GM19372 (cell line): ENCODE results near the gene DPP7.

Experiments
- ATAC-seq: cut with Tn5 transposase; IDR thresholded peaks from one replicate; pipeline ENCODE4 v1.9.1; 2021; ENCODE audit warnings: mild to moderate bottlenecking, low read depth, moderate library complexity; ENCODE audit not compliant: unreplicated experiment

The DPP7 gene

GRCh38 chr9:137095664-137096517 is 18.6 kb downstream of the DPP7 start:
- ATAC-seq: peak; percentile 76

- ATAC-seq: no peak
Measured at GRCh38 chr9:137089232-137089947, 25.1 kb downstream of the DPP7 start.

- no peak for ATAC-seq
Measured at GRCh38 chr9:137088121-137088520, 26.4 kb downstream of the DPP7 start.

GRCh38 chr9:137087409-137087925 is 27.1 kb downstream of the DPP7 start:
- no peak for ATAC-seq

- ATAC-seq: peak; percentile 90
Measured at GRCh38 chr9:137086531-137087408, 27.8 kb downstream of the DPP7 start, which contains the start of gene MAN1B1. MAN1B1 (plus strand) TSS chr9:137086985; CDS start chr9:137087000, 15 bp downstream.

- no peak for ATAC-seq
Measured at GRCh38 chr9:137085920-137086530, 28.5 kb downstream of the DPP7 start.

GRCh38 chr9:137084526-137084925 is 30.0 kb downstream of the DPP7 start:
- no peak for ATAC-seq

GRCh38 chr9:137083394-137084004 is 31.0 kb downstream of the DPP7 start:
- ATAC-seq: no peak

GRCh38 chr9:137082925-137083290 is 31.6 kb downstream of the DPP7 start:
- ATAC-seq: no peak

- no peak for ATAC-seq
Measured at GRCh38 chr9:137082222-137082924, 32.2 kb downstream of the DPP7 start.

- no peak for ATAC-seq
Measured at GRCh38 chr9:137080260-137081122, 34.0 kb downstream of the DPP7 start.

GRCh38 chr9:137079401-137079787 is 35.1 kb downstream of the DPP7 start:
- no peak for ATAC-seq

- no peak for ATAC-seq
Measured at GRCh38 chr9:137078701-137079400, 35.7 kb downstream of the DPP7 start.

- peak; percentile 21 for ATAC-seq
Measured at GRCh38 chr9:137077758-137078693, 36.5 kb downstream of the DPP7 start.

- ATAC-seq: peak; percentile 55
Measured at GRCh38 chr9:137077010-137077747, 37.4 kb downstream of the DPP7 start, which contains the start of gene UAP1L1. UAP1L1 (plus strand) TSS chr9:137077517; CDS start chr9:137077533, 16 bp downstream.

- ATAC-seq: no peak
Measured at GRCh38 chr9:137076636-137077009, 37.9 kb downstream of the DPP7 start.
